SK-N-SH (cell line): ENCODE results near the gene A2M. TPM values are rescaled to one million over a fixed set of nuclear protein-coding genes. Genes with fewer than 3 reads are reported as not detected.

ENCODE experiments used
- CTCF ChIA-PET: fragments of 300-600, 350-600 bp; formaldehyde crosslinking; extraction: SDS; loops from one replicate; lab custom pipeline; 2021; lab: Yijun Ruan, JAX
- POLR2A ChIA-PET: fragments of 350-600 bp; sonication (Branson Sonifier 250); formaldehyde crosslinking; extraction: SDS; loops from one replicate; lab custom pipeline; 2020; ENCODE audit warnings: antibody characterized with exemption, inconsistent platforms; lab: Yijun Ruan, JAX
- DNase-seq: peaks from one replicate; pipeline ENCODE4 v3.0.0; 2012
- H2AFZ ChIP-seq: fragments of 200-600 bp; sonication (generic); 2 replicates; pipeline ENCODE4 v1.8.1; 2016; ENCODE audit warnings: antibody characterized with exemption, mild to moderate bottlenecking, low read depth
- H3F3A ChIP-seq: fragments of 200-600 bp; sonication (generic); replicated peaks from 2 replicates; pipeline ENCODE3; 2016; ENCODE audit warnings: antibody characterized with exemption, mild to moderate bottlenecking; ENCODE audit not compliant: insufficient read depth
- H3K27ac ChIP-seq, 2 experiments: fragments of 200-500 bp in 1 of 2; fragments of 200-600 bp in 1 of 2; sonication (Bioruptor generic) in 1 of 2; sonication (generic), shearing (Covaris generic) in 1 of 2; 2 replicates each; pipeline versions ENCODE4 v1.5.1 to v1.6.1; 2014 to 2016; ENCODE audit warnings: low read depth in 2 of 2, inconsistent platforms in 1 of 2, low read length in 1 of 2, mild to moderate bottlenecking in 1 of 2, mixed read lengths in 1 of 2
- H3K27me3 ChIP-seq: fragments of 200-600 bp; sonication (generic), shearing (Covaris generic); 2 replicates; pipeline ENCODE4 v1.6.1; 2016; ENCODE audit warnings: mixed run types; ENCODE audit not compliant: insufficient read depth
- H3K36me3 ChIP-seq, 2 experiments: fragments of 200-500 bp in 1 of 2; fragments of 200-600 bp in 1 of 2; sonication (Bioruptor generic) in 1 of 2; sonication (generic) in 1 of 2; replicated peaks in 1 of 2; 2 replicates each; pipeline versions ENCODE3 to v1.5.1; 2014 to 2016; ENCODE audit warnings: low read length in 1 of 2, mild to moderate bottlenecking in 1 of 2; ENCODE audit not compliant: insufficient read depth in 2 of 2, control insufficient read depth in 1 of 2
- H3K4me1 ChIP-seq, 2 experiments: fragments of 200-500 bp in 1 of 2; fragments of 200-600 bp in 1 of 2; sonication (Bioruptor generic) in 1 of 2; sonication (generic), shearing (Covaris generic) in 1 of 2; 2 replicates each; pipeline versions ENCODE4 v1.5.1 to v1.6.1; 2014 to 2016; ENCODE audit warnings: low read depth in 1 of 2, low read length in 1 of 2, mixed run types in 1 of 2; ENCODE audit not compliant: insufficient read depth in 2 of 2, control insufficient read depth in 1 of 2
- H3K4me2 ChIP-seq: fragments of 200-600 bp; sonication (generic), shearing (Covaris generic); 2 replicates; pipeline ENCODE4 v1.6.1; 2017; ENCODE audit warnings: mixed run types
- H3K4me3 ChIP-seq, 2 experiments: fragments of 200-500 bp in 1 of 2; fragments of 200-600 bp in 1 of 2; sonication (Bioruptor generic) in 1 of 2; sonication (generic), shearing (Covaris generic) in 1 of 2; 2 replicates each; pipeline versions ENCODE4 v1.5.1 to v1.8.1; 2014 to 2016; ENCODE audit warnings: low read depth in 2 of 2, inconsistent platforms in 1 of 2, low read length in 1 of 2, mild to moderate bottlenecking in 1 of 2, mixed read lengths in 1 of 2, moderate library complexity in 1 of 2
- H3K79me2 ChIP-seq: fragments of 200-600 bp; sonication (generic); 2 replicates; pipeline ENCODE4 v1.8.1; 2017; ENCODE audit warnings: mild to moderate bottlenecking; ENCODE audit not compliant: insufficient read depth
- H3K9ac ChIP-seq: fragments of 200-600 bp; sonication (generic); 2 replicates; pipeline ENCODE4 v1.6.1; 2017; ENCODE audit warnings: mixed run types
- H3K9me2 ChIP-seq: fragments of 200-600 bp; sonication (generic); 2 replicates; pipeline ENCODE4 v1.6.1; 2017; ENCODE audit warnings: mixed run types
- H3K9me3 ChIP-seq: fragments of 200-600 bp; sonication (generic); 2 replicates; pipeline ENCODE4 v1.6.1; 2017; ENCODE audit warnings: mixed run types, mild to moderate bottlenecking, moderate library complexity
- H4K20me1 ChIP-seq: fragments of 200-600 bp; sonication (generic); 2 replicates; pipeline ENCODE4 v1.6.1; 2017; ENCODE audit warnings: mild to moderate bottlenecking, mixed run types; ENCODE audit not compliant: insufficient read depth
- CTCF ChIP-seq: fragments of 200-600 bp; sonication (generic); IDR thresholded peaks from 2 replicates; pipeline ENCODE4 v1.6.1; 2017; ENCODE audit warnings: antibody characterized with exemption, mild to moderate bottlenecking, moderate library complexity
- EP300 ChIP-seq, 2 experiments: IDR thresholded peaks; 2 replicates each; pipeline versions ENCODE4 v1.4.0 to v1.6.1; 2012; ENCODE audit warnings: borderline replicate concordance in 1 of 2, low read depth in 1 of 2, low read length in 1 of 2
- EZH2phosphoT487 ChIP-seq: fragments of 200-600 bp; sonication (generic); IDR thresholded peaks from 2 replicates; pipeline ENCODE4 v1.6.1; 2017; ENCODE audit warnings: low read depth, mixed run types, mild to moderate bottlenecking, antibody characterized with exemption, moderate library complexity, borderline replicate concordance
- FOXJ3 ChIP-seq: sonication (generic); formaldehyde crosslinking; IDR thresholded peaks from 2 replicates; pipeline ENCODE4 v1.5.1; 2020; ENCODE audit warnings: mild to moderate bottlenecking, missing genetic modification reagents
- GABPA ChIP-seq: IDR thresholded peaks from 2 replicates; pipeline ENCODE4 v1.4.0; 2012; ENCODE audit warnings: low read depth, mild to moderate bottlenecking
- MEF2A ChIP-seq: IDR thresholded peaks from 2 replicates; pipeline ENCODE4 v1.4.0; 2012; ENCODE audit warnings: low read depth, borderline replicate concordance
- MXI1 ChIP-seq: IDR thresholded peaks from 2 replicates; pipeline ENCODE4 v1.6.1; 2012; ENCODE audit warnings: mild to moderate bottlenecking, low read depth, low read length, improper control_type of control experiment
- NFIC ChIP-seq: IDR thresholded peaks from 2 replicates; pipeline ENCODE4 v1.4.0; 2012; ENCODE audit warnings: borderline replicate concordance
- RAD21 ChIP-seq: IDR thresholded peaks from 2 replicates; pipeline ENCODE4 v1.6.1; 2012; ENCODE audit warnings: mild to moderate bottlenecking, low read length
- RCOR1 ChIP-seq: fragments of 150-350 bp; IDR thresholded peaks from 2 replicates; pipeline ENCODE4 v1.6.1; 2017; ENCODE audit warnings: antibody characterized with exemption, low read length
- RFX5 ChIP-seq: IDR thresholded peaks from 2 replicates; pipeline ENCODE4 v1.6.1; 2012; ENCODE audit warnings: mild to moderate bottlenecking, improper control_type of control experiment, low read length
- SMC3 ChIP-seq: IDR thresholded peaks from 2 replicates; pipeline ENCODE4 v1.6.1; 2012; ENCODE audit warnings: low read depth, low read length, improper control_type of control experiment
- TEAD4 ChIP-seq: IDR thresholded peaks from 2 replicates; pipeline ENCODE4 v1.4.0; 2012; ENCODE audit warnings: mild to moderate bottlenecking, borderline replicate concordance; ENCODE audit not compliant: insufficient read depth
- YY1 ChIP-seq: IDR thresholded peaks from 2 replicates; pipeline ENCODE4 v1.4.0; 2012; ENCODE audit warnings: low read depth, mild to moderate bottlenecking
- WGBS: methylation state at CpG from one replicate; pipeline ENCODE4 v1.1.6; 2017; ENCODE audit warnings: low lambda C conversion rate; 5-methylcytosine and 5-hydroxymethylcytosine counted together
- polyA plus RNA-seq, 3 experiments: library from polyadenylated mRNA; depleted of rRNA; stranded (reverse); fragments of >200 nt; gene quantifications; 2 replicates each; pipeline ENCODE4 v1.2.3, GENCODE V29; 2012
- TF ChIP-seq, protein P1 (sequence below): fragments of 150-350 bp; IDR thresholded peaks from 2 replicates; pipeline ENCODE4 v1.6.1; 2017; ENCODE audit warnings: antibody characterized with exemption, low read length, low read depth, borderline replicate concordance
- TF ChIP-seq, protein P2 (sequence below): IDR thresholded peaks from 2 replicates; pipeline ENCODE4 v1.4.0; 2012; ENCODE audit warnings: low read depth
- TF ChIP-seq, protein P3 (sequence below): IDR thresholded peaks from 2 replicates; pipeline ENCODE4 v1.4.0; 2012; ENCODE audit warnings: low read depth, borderline replicate concordance
- TF ChIP-seq, protein P4 (sequence below): IDR thresholded peaks from 2 replicates; pipeline ENCODE4; 2012

Gene A2M
- polyA plus RNA-seq, 1 of the 3 experiments (the other 2 are of a cell fraction), result not detected

- Histone ChIP-seq H3K9me3 (no peaks in the 10 kb centered on the region), H3K36me3 (no peaks in the 10 kb centered on the region), H3K79me2 (no peaks in the 10 kb centered on the region), H2AFZ (no peak overlapping the region), H3K9ac (no peak overlapping the region), H3K27me3 (no peaks in the 10 kb centered on the region), H4K20me1 (no peaks in the 10 kb centered on the region)
- 20% methylated on average over 2 of the region's 2 CpGs for WGBS
- no peak for TF ChIP-seq YY1
- no peak for TF ChIP-seq SMC3
- no peak for TF ChIP-seq TEAD4
- TF ChIP-seq, protein P1, sequence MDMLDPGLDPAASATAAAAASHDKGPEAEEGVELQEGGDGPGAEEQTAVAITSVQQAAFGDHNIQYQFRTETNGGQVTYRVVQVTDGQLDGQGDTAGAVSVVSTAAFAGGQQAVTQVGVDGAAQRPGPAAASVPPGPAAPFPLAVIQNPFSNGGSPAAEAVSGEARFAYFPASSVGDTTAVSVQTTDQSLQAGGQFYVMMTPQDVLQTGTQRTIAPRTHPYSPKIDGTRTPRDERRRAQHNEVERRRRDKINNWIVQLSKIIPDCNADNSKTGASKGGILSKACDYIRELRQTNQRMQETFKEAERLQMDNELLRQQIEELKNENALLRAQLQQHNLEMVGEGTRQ, result no peak
- TF ChIP-seq, protein P2, sequence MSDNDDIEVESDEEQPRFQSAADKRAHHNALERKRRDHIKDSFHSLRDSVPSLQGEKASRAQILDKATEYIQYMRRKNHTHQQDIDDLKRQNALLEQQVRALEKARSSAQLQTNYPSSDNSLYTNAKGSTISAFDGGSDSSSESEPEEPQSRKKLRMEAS, result no peak
- TF ChIP-seq, protein P3, sequence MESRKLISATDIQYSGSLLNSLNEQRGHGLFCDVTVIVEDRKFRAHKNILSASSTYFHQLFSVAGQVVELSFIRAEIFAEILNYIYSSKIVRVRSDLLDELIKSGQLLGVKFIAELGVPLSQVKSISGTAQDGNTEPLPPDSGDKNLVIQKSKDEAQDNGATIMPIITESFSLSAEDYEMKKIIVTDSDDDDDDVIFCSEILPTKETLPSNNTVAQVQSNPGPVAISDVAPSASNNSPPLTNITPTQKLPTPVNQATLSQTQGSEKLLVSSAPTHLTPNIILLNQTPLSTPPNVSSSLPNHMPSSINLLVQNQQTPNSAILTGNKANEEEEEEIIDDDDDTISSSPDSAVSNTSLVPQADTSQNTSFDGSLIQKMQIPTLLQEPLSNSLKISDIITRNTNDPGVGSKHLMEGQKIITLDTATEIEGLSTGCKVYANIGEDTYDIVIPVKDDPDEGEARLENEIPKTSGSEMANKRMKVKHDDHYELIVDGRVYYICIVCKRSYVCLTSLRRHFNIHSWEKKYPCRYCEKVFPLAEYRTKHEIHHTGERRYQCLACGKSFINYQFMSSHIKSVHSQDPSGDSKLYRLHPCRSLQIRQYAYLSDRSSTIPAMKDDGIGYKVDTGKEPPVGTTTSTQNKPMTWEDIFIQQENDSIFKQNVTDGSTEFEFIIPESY, result no peak
- TF ChIP-seq CTCF, result no peak
- no peak for TF ChIP-seq NFIC
- TF ChIP-seq, all 33 proteins: peak for 0
- CTCF ChIA-PET, result interaction anchor here (0.9 kb wide), 1 partner anchor 18 kb away, joined by 3 read pairs; no protein-coding TSS in a partner anchor
- Histone ChIP-seq H3K4me3 (no peak overlapping the region), H3K4me1 (no peaks in the 10 kb centered on the region), H3F3A (no peaks in the 10 kb centered on the region), H3K27ac (no peak overlapping the region), H3K4me2 (no peak overlapping the region), H3K9me2 (no peaks in the 10 kb centered on the region)
- POLR2A ChIA-PET, result no interaction called here
- no peak for DNase-seq
Observed at GRCh38 chr12:9083793-9084192, 31.9 kb downstream of the A2M start.

- H3K36me3 ChIP-seq, result no peaks in the 10 kb centered on the region
- no peak overlapping the region for H3K4me3 ChIP-seq
- no peak for DNase-seq
- no peaks in the 10 kb centered on the region for H3K9me3 ChIP-seq
- H3K79me2 ChIP-seq, result no peaks in the 10 kb centered on the region
- WGBS, result 2% methylated on average over 3 of the region's 3 CpGs
- no peaks in the 10 kb centered on the region for H3K9me2 ChIP-seq
- H4K20me1 ChIP-seq, result no peaks in the 10 kb centered on the region
- H3K4me2 ChIP-seq, result no peak overlapping the region
- H3K9ac ChIP-seq, result no peak overlapping the region
- POLR2A ChIA-PET, result no interaction called here
- no peak overlapping the region for H2AFZ ChIP-seq
- H3K4me1 ChIP-seq, result no peaks in the 10 kb centered on the region
- no peaks in the 10 kb centered on the region for H3F3A ChIP-seq
- CTCF ChIA-PET, result interaction anchor here (0.7 to 0.8 kb wide), 2 partner anchors 17 to 43 kb away, joined by 3 read pairs; no protein-coding TSS in a partner anchor
- no peak overlapping the region for H3K27ac ChIP-seq
- H3K27me3 ChIP-seq, result no peaks in the 10 kb centered on the region
- no peak for TF ChIP-seq RCOR1
- no peak for TF ChIP-seq RFX5
- no peak for TF ChIP-seq MEF2A
- no peak for TF ChIP-seq EZH2phosphoT487
- no peak for TF ChIP-seq MXI1
- no peak for TF ChIP-seq RAD21
- TF ChIP-seq, protein P1, result no peak
- no peak for TF ChIP-seq NFIC
- no peak for TF ChIP-seq EP300 (IDR thresholded peaks at IDR 0.05; ENCODE audit: borderline replicate concordance in 1 of 2, low read depth in 1 of 2, low read length in 1 of 2)
- TF ChIP-seq FOXJ3 (CRISPR knock-in tag), result no peak
- no peak for TF ChIP-seq GABPA
- TF ChIP-seq, protein P4, sequence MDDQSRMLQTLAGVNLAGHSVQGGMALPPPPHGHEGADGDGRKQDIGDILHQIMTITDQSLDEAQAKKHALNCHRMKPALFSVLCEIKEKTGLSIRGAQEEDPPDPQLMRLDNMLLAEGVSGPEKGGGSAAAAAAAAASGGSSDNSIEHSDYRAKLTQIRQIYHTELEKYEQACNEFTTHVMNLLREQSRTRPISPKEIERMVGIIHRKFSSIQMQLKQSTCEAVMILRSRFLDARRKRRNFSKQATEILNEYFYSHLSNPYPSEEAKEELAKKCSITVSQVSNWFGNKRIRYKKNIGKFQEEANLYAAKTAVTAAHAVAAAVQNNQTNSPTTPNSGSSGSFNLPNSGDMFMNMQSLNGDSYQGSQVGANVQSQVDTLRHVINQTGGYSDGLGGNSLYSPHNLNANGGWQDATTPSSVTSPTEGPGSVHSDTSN, result no peak
- TF ChIP-seq, protein P2, result no peak
Observed at GRCh38 chr12:9081667-9082427, 33.9 kb downstream of the A2M start.
